ENCODE data around the gene CENPP.

CENPP gene

GRCh38 chr9:92499701-92500100 lies 173.9 kb downstream of the CENPP start:
- Histone ChIP-seq H3K27me3 (ENCODE audit: insufficient read depth, insufficient read length) (no peaks in the 10 kb centered on the region), H3K4me1 (ENCODE audit: insufficient read depth, insufficient read length) (no peaks in the 10 kb centered on the region), H3K36me3 (ENCODE audit: insufficient read depth, insufficient read length, low read length) (no peaks in the 10 kb centered on the region), H3K9ac (ENCODE audit: insufficient read length, low read depth) (no peak overlapping the region), H3K9me3 (ENCODE audit: insufficient read depth, low read length) (no peaks in the 10 kb centered on the region), H3K4me3 (ENCODE audit: insufficient read length, low read depth) (no peak overlapping the region)
- no peak for DNase-seq (ENCODE audit: low read depth, low spot score)
- TF ChIP-seq YY1 (IDR thresholded peaks at IDR 0.05; ENCODE audit: insufficient read depth, insufficient read length) (no peak), SUZ12 (IDR thresholded peaks at IDR 0.05; ENCODE audit: extremely low read depth, insufficient read depth, insufficient read length) (no peak), ZNF274 (IDR thresholded peaks at IDR 0.05; ENCODE audit: low read depth, low read length) (no peak)

GRCh38 chr9:92500725-92501124 lies 175.0 kb downstream of the CENPP start:
- TF ChIP-seq YY1 (IDR thresholded peaks at IDR 0.05; ENCODE audit: insufficient read depth, insufficient read length) (no peak), SUZ12 (IDR thresholded peaks at IDR 0.05; ENCODE audit: extremely low read depth, insufficient read depth, insufficient read length) (no peak), ZNF274 (IDR thresholded peaks at IDR 0.05; ENCODE audit: low read depth, low read length) (no peak)
- no peak overlapping the region for H3K4me3 ChIP-seq (ENCODE audit: insufficient read length, low read depth)

GRCh38 chr9:92501671-92502393 lies 176.1 kb downstream of the CENPP start:
- Histone ChIP-seq H3K36me3 (ENCODE audit: insufficient read depth, insufficient read length, low read length) (no peaks in the 10 kb centered on the region), H3K27me3 (ENCODE audit: insufficient read depth, insufficient read length) (no peaks in the 10 kb centered on the region), H3K9ac (ENCODE audit: insufficient read length, low read depth) (no peak overlapping the region), H3K4me3 (ENCODE audit: insufficient read length, low read depth) (no peak overlapping the region), H3K9me3 (ENCODE audit: insufficient read depth, low read length) (no peaks in the 10 kb centered on the region), H3K4me1 (ENCODE audit: insufficient read depth, insufficient read length) (no peaks in the 10 kb centered on the region)
- TF ChIP-seq YY1 (IDR thresholded peaks at IDR 0.05; ENCODE audit: insufficient read depth, insufficient read length) (no peak), SUZ12 (IDR thresholded peaks at IDR 0.05; ENCODE audit: extremely low read depth, insufficient read depth, insufficient read length) (no peak), ZNF274 (IDR thresholded peaks at IDR 0.05; ENCODE audit: low read depth, low read length) (no peak)
- no peak for DNase-seq (ENCODE audit: low read depth, low spot score)

More at GRCh38 chr9:92500725-92501124, 175.0 kb downstream of the CENPP start:
- Histone ChIP-seq H3K36me3 (ENCODE audit: insufficient read depth, insufficient read length, low read length) (no peaks in the 10 kb centered on the region), H3K4me1 (ENCODE audit: insufficient read depth, insufficient read length) (no peaks in the 10 kb centered on the region), H3K27me3 (ENCODE audit: insufficient read depth, insufficient read length) (no peaks in the 10 kb centered on the region), H3K9ac (ENCODE audit: insufficient read length, low read depth) (no peak overlapping the region), H3K9me3 (ENCODE audit: insufficient read depth, low read length) (no peaks in the 10 kb centered on the region)
- no peak for DNase-seq (ENCODE audit: low read depth, low spot score)

- Histone ChIP-seq H3K9ac (ENCODE audit: insufficient read length, low read depth) (no peak overlapping the region), H3K36me3 (ENCODE audit: insufficient read depth, insufficient read length, low read length) (no peaks in the 10 kb centered on the region), H3K27me3 (ENCODE audit: insufficient read depth, insufficient read length) (no peaks in the 10 kb centered on the region), H3K9me3 (ENCODE audit: insufficient read depth, low read length) (no peaks in the 10 kb centered on the region), H3K4me1 (ENCODE audit: insufficient read depth, insufficient read length) (no peaks in the 10 kb centered on the region), H3K4me3 (ENCODE audit: insufficient read length, low read depth) (no peak overlapping the region)
- TF ChIP-seq YY1 (IDR thresholded peaks at IDR 0.05; ENCODE audit: insufficient read depth, insufficient read length) (no peak), ZNF274 (IDR thresholded peaks at IDR 0.05; ENCODE audit: low read depth, low read length) (no peak), SUZ12 (IDR thresholded peaks at IDR 0.05; ENCODE audit: extremely low read depth, insufficient read depth, insufficient read length) (no peak)
- DNase-seq (ENCODE audit: low read depth, low spot score) = no peak
These were observed 177.4 kb downstream of the CENPP start for GRCh38 chr9:92503156-92503555.

- no peak overlapping the region for H3K4me3 ChIP-seq (ENCODE audit: insufficient read length, low read depth)
- no peaks in the 10 kb centered on the region for H3K4me1 ChIP-seq (ENCODE audit: insufficient read depth, insufficient read length)
- no peak overlapping the region for H3K9ac ChIP-seq (ENCODE audit: insufficient read length, low read depth)
- H3K36me3 ChIP-seq (ENCODE audit: insufficient read depth, insufficient read length, low read length) = no peaks in the 10 kb centered on the region
- TF ChIP-seq YY1 (IDR thresholded peaks at IDR 0.05; ENCODE audit: insufficient read depth, insufficient read length) (no peak), SUZ12 (IDR thresholded peaks at IDR 0.05; ENCODE audit: extremely low read depth, insufficient read depth, insufficient read length) (no peak), ZNF274 (IDR thresholded peaks at IDR 0.05; ENCODE audit: low read depth, low read length) (no peak)
- no peaks in the 10 kb centered on the region for H3K27me3 ChIP-seq (ENCODE audit: insufficient read depth, insufficient read length)
- no peak for DNase-seq (ENCODE audit: low read depth, low spot score)
- H3K9me3 ChIP-seq (ENCODE audit: insufficient read depth, low read length) = no peaks in the 10 kb centered on the region
These were observed 179.1 kb downstream of the CENPP start for GRCh38 chr9:92504881-92505280.

- no peaks in the 10 kb centered on the region for H3K4me1 ChIP-seq (ENCODE audit: insufficient read depth, insufficient read length)
- H3K27me3 ChIP-seq (ENCODE audit: insufficient read depth, insufficient read length) = no peaks in the 10 kb centered on the region
- TF ChIP-seq ZNF274 (IDR thresholded peaks at IDR 0.05; ENCODE audit: low read depth, low read length) = no peak
- TF ChIP-seq SUZ12 (IDR thresholded peaks at IDR 0.05; ENCODE audit: extremely low read depth, insufficient read depth, insufficient read length) = no peak
- TF ChIP-seq YY1 (IDR thresholded peaks at IDR 0.05; ENCODE audit: insufficient read depth, insufficient read length) = no peak
- H3K9me3 ChIP-seq (ENCODE audit: insufficient read depth, low read length) = no peaks in the 10 kb centered on the region
- DNase-seq (ENCODE audit: low read depth, low spot score) = no peak
- no peak overlapping the region for H3K9ac ChIP-seq (ENCODE audit: insufficient read length, low read depth)
- H3K4me3 ChIP-seq (ENCODE audit: insufficient read length, low read depth) = no peak overlapping the region
- H3K36me3 ChIP-seq (ENCODE audit: insufficient read depth, insufficient read length, low read length) = no peaks in the 10 kb centered on the region
These were observed 180.6 kb downstream of the CENPP start for GRCh38 chr9:92506184-92506857.

- H3K4me3 ChIP-seq (ENCODE audit: insufficient read length, low read depth) = no peak overlapping the region
- no peak for DNase-seq (ENCODE audit: low read depth, low spot score)
- no peaks in the 10 kb centered on the region for H3K4me1 ChIP-seq (ENCODE audit: insufficient read depth, insufficient read length)
- no peaks in the 10 kb centered on the region for H3K27me3 ChIP-seq (ENCODE audit: insufficient read depth, insufficient read length)
- TF ChIP-seq SUZ12 (IDR thresholded peaks at IDR 0.05; ENCODE audit: extremely low read depth, insufficient read depth, insufficient read length) (no peak), YY1 (IDR thresholded peaks at IDR 0.05; ENCODE audit: insufficient read depth, insufficient read length) (no peak), ZNF274 (IDR thresholded peaks at IDR 0.05; ENCODE audit: low read depth, low read length) (no peak)
- H3K36me3 ChIP-seq (ENCODE audit: insufficient read depth, insufficient read length, low read length) = no peaks in the 10 kb centered on the region
- no peaks in the 10 kb centered on the region for H3K9me3 ChIP-seq (ENCODE audit: insufficient read depth, low read length)
- H3K9ac ChIP-seq (ENCODE audit: insufficient read length, low read depth) = no peak overlapping the region
These were observed 181.3 kb downstream of the CENPP start for GRCh38 chr9:92507005-92507404.
